AG10803 (cell line): ENCODE results near the gene SGPP2.

Experiments used
- DNase-seq: peaks from one replicate; pipeline ENCODE4 v3.0.0; 2010; ENCODE audit warnings: low read depth
- H3K4me3 ChIP-seq: 2 replicates; pipeline ENCODE4 v1.5.1; 2011; ENCODE audit warnings: mild to moderate bottlenecking, low read length, control low read depth
- TF ChIP-seq, protein P1 (sequence below): conservative IDR thresholded peaks from 2 replicates; pipeline ENCODE4 v1.5.1; 2011; ENCODE audit warnings: mild to moderate bottlenecking, low read length, control low read depth, inconsistent platforms

The SGPP2 gene, protein sequence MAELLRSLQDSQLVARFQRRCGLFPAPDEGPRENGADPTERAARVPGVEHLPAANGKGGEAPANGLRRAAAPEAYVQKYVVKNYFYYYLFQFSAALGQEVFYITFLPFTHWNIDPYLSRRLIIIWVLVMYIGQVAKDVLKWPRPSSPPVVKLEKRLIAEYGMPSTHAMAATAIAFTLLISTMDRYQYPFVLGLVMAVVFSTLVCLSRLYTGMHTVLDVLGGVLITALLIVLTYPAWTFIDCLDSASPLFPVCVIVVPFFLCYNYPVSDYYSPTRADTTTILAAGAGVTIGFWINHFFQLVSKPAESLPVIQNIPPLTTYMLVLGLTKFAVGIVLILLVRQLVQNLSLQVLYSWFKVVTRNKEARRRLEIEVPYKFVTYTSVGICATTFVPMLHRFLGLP

DNA sequence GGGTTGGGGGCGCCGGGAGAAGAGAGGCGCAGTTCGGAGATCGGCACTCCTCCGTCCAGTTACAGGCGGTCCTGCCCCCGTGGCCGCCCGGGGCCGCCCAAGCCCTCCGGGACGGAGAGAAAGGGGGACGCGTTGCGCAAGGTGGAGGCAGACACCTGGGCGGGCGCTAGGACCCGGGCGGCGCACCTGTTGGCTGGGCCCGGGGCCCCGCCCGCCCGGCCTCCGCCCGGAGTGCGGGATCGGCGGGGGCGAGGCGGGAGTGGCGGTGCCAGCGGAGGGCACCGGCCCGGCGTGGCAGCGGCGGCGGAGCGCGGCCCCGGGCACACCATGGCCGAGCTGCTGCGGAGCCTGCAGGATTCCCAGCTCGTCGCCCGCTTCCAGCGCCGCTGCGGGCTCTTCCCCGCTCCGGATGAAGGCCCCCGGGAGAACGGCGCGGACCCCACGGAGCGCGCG lies at the start of gene SGPP2:
Gene SGPP2, plus strand, starts transcription at position 268 of the 453 bp plus-strand sequence. Its CDS starts 60 bp downstream, at position 328.
- TF ChIP-seq, protein P1, sequence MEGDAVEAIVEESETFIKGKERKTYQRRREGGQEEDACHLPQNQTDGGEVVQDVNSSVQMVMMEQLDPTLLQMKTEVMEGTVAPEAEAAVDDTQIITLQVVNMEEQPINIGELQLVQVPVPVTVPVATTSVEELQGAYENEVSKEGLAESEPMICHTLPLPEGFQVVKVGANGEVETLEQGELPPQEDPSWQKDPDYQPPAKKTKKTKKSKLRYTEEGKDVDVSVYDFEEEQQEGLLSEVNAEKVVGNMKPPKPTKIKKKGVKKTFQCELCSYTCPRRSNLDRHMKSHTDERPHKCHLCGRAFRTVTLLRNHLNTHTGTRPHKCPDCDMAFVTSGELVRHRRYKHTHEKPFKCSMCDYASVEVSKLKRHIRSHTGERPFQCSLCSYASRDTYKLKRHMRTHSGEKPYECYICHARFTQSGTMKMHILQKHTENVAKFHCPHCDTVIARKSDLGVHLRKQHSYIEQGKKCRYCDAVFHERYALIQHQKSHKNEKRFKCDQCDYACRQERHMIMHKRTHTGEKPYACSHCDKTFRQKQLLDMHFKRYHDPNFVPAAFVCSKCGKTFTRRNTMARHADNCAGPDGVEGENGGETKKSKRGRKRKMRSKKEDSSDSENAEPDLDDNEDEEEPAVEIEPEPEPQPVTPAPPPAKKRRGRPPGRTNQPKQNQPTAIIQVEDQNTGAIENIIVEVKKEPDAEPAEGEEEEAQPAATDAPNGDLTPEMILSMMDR = no peak
- H3K4me3 ChIP-seq = no peak within 1 kb of the TSS; the same call in 1 of the 2 replicates
- no peak for DNase-seq

DNA sequence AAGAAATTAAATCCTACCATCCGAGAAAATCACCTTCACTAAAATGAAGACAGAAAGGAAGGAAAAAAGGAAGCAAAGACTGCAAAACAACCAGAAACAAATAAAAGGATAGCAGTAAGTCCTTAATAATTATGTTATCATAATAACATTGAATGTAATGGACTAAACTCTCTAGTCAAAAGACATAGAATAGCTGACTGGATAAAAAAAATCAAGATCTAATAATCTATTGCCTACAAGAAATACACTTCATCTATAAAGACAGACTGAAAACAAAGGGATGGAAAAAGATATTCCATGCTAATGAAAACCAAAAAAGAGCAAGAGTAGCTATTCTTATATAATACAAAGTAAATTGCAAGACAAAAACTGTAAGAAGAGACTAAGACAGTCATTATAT lies 48.5 kb upstream of the SGPP2 start:
- TF ChIP-seq, protein P1 = no peak
- no peak for DNase-seq
- H3K4me3 ChIP-seq = no peak overlapping the region

DNA sequence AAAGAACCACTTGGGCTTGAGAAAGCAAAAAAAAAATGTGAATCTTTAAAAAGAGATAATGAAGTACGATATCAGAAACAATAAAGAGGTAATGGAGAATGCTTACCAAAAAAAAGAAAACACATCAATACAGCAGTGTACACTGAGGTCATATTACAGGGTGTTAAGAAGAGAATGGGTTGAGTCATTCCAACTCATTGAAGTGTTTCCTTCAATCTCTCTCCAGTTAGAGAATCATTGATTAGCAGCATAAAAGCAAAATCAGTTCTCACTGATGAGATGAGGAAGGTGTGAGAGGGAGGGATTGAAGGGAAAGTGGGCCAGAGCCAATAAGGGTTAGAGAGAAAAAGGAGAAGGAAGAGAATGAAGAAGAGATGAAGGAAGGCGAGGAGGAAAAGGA lies 43.9 kb upstream of the SGPP2 start:
- no peak overlapping the region for H3K4me3 ChIP-seq
- no peak for DNase-seq
- TF ChIP-seq, protein P1 = no peak

DNA sequence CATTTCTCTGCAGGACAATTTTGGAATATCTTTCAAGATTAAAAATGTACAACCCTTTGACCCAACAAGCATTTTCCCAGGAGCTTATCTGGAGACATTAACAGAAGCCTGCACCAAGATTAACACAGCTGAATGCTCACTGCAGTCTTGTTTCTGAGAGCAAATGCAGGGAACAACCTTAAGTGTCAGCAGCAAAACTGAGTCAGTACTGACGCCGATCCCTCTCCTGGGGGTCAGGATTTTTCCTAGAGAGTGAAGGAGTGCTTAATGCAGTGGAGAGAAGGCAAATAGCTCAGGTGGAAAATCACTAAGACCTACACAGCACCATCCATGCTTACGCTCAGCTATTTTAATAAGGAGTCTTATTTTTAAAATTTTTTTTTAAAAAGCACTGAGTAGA lies 42.8 kb upstream of the SGPP2 start:
- TF ChIP-seq, protein P1 = no peak
- DNase-seq = no peak
- no peak overlapping the region for H3K4me3 ChIP-seq

DNA sequence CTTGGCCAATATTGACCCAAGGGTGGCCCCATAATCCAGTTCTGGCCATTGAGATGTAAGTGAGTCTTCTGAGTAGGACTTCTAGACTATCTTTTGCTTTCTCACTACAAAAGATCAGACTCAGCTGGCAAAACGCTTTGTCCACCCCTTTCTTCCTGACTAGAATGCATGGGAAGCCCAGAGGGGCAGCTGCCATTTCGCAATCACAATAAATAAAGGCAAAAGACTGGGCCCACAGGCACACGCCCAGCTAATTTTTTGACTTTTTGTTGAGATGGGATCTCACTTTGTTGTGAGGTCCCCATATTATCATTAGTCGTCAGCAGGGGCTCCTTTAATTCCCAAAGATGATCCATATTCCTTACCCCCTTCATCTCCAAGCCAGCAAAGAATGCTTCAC lies 41.1 kb upstream of the SGPP2 start:
- TF ChIP-seq, protein P1 = no peak
- no peak for DNase-seq

DNA sequence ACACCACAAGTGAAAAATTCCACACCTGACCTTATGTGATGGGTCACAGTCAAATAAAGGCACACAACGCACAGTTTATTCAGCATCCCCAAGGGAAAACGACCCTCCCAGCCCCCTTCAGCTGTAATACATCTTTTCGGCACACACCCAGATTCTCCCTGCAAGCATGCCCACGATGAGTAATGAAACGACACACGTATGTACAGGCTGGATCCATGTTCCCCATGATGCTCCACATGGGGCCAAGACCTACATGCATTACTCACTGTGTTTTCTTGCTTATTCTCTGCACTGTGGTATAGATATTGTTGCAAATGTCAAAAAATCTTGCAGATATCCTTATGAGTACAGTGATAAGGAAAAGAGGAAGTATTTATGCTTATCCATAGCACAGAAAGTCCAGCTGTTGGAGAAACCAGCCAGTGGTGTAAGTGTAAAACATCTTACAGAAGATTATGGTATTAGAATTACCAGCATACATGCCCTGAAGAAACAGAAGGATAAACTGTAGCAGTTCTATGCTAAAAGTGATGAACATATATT lies 32.5 kb upstream of the SGPP2 start:
- H3K4me3 ChIP-seq = no peak overlapping the region
- no peak for DNase-seq
- TF ChIP-seq, protein P1 = no peak

More for the DNA sequence above, 41.1 kb upstream of the SGPP2 start:
- no peak overlapping the region for H3K4me3 ChIP-seq

DNA sequence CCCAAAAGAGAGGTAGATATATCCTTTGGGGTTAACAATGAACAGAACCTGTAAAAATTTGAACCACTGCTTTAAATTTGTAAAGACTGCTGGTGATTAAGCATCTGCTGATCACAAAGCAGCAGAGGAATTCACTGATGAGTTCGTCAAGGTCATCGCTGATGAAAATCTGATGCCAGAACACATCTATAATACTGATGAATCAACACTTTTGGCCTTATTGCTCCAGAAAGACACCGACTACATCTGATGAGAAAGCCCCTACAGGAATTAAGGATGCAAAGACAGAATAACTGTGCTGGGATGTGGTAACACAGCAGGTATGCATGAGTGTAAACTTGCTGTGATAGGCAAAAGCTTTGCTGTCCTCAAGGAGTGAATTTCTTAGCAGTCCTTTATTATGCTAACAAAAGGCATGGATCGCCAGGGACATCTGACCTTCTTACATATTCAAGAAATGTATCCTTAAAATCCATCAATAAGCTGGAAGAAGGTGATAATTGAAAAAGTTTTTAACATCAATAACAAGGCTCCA lies 30.5 kb upstream of the SGPP2 start:
- no peak for DNase-seq

More for the DNA sequence above, 30.5 kb upstream of the SGPP2 start:
- TF ChIP-seq, protein P1 = no peak
- H3K4me3 ChIP-seq = no peak overlapping the region
